Activated CD4-positive, alpha-beta T cell treated with anti-CD3 and anti-CD28 coated beads, Interleukin-2, amount 50 U/mL, for 48 hours (primary cell): ENCODE measurements around the gene ZNF160.
A peak's percentile ranks its signal among the peaks of the same experiment; 100 is the strongest.
"Not testable (repeated sequence)": the region's sequence is repeated elsewhere in the genome, so short reads cannot be mapped to it uniquely, and the experiment has no call there.

ENCODE experiments used
- DNase-seq, 2 experiments: peaks; one replicate each; pipeline ENCODE4 v3.0.0-alpha.2; 2020

The ZNF160 gene

GRCh38 chr19:53103234-53104203 lies at the start of gene ZNF160:
ZNF160 (minus strand) TSS chr19:53103422; CDS start chr19:53086276, 17,146 bp downstream.
- DNase-seq, result peak; percentile 100

- DNase-seq, result no peak
Observed at GRCh38 chr19:53147645-53148044, 44.4 kb upstream of the ZNF160 start.

GRCh38 chr19:53140351-53140750 lies 37.1 kb upstream of the ZNF160 start:
- no peak for DNase-seq

GRCh38 chr19:53136432-53136831 lies 33.2 kb upstream of the ZNF160 start:
- DNase-seq, result no peak

GRCh38 chr19:53132141-53132991 lies 29.1 kb upstream of the ZNF160 start, which contains the start of gene ZNF415:
ZNF415 (minus strand) TSS chr19:53132910; CDS start chr19:53122676, 10,234 bp downstream.
- peak; percentile 26 to 44 for DNase-seq

- no peak for DNase-seq
Observed at GRCh38 chr19:53131727-53132126, 28.5 kb upstream of the ZNF160 start.

- no peak for DNase-seq
Observed at GRCh38 chr19:53131085-53131590, 27.9 kb upstream of the ZNF160 start.

- DNase-seq, result no peak
Observed at GRCh38 chr19:53130506-53130905, 27.3 kb upstream of the ZNF160 start.

GRCh38 chr19:53126733-53127526 lies 23.7 kb upstream of the ZNF160 start:
- not testable (repeated sequence) for DNase-seq

GRCh38 chr19:53123400-53123799 lies 20.2 kb upstream of the ZNF160 start:
- DNase-seq, result no peak

GRCh38 chr19:53112286-53112685 lies 9.1 kb upstream of the ZNF160 start:
- no peak for DNase-seq

- DNase-seq, result no peak
Observed at GRCh38 chr19:53109527-53109926, 6.3 kb upstream of the ZNF160 start.

- peak; percentile 46 to 50 for DNase-seq
Observed at GRCh38 chr19:53102756-53103233, 427 bp downstream of the ZNF160 start.

- DNase-seq, result no peak
Observed at GRCh38 chr19:53102206-53102755, 941 bp downstream of the ZNF160 start.

- no peak for DNase-seq
Observed at GRCh38 chr19:53101518-53101917, 1.7 kb downstream of the ZNF160 start.

- not testable (repeated sequence) for DNase-seq
Observed at GRCh38 chr19:53098570-53098969, 4.7 kb downstream of the ZNF160 start.

GRCh38 chr19:53096982-53097690 lies 6.1 kb downstream of the ZNF160 start:
- not testable (repeated sequence) for DNase-seq

GRCh38 chr19:53096579-53096978 lies 6.6 kb downstream of the ZNF160 start:
- DNase-seq, result not testable (repeated sequence)

- no peak for DNase-seq
Observed at GRCh38 chr19:53094754-53095575, 8.3 kb downstream of the ZNF160 start.

GRCh38 chr19:53092723-53093122 lies 10.5 kb downstream of the ZNF160 start:
- DNase-seq, result no peak
